NB4 (cell line): ENCODE measurements around the gene SYTL3.

ENCODE experiments used
- DNase-seq: peaks from one replicate; pipeline ENCODE4 v3.0.0; 2010; ENCODE audit warnings: low read depth
- H3K4me3 ChIP-seq: one replicate; pipeline ENCODE4 v1.5.1; 2011; ENCODE audit warnings: mild to moderate bottlenecking, low read depth, low read length, moderate library complexity
- MAX ChIP-seq: IDR thresholded peaks from 2 replicates; pipeline ENCODE4 v1.6.1; 2011; ENCODE audit warnings: low read depth, low read length
- MYC ChIP-seq: IDR thresholded peaks from 2 replicates; pipeline ENCODE4 v1.6.1; 2011; ENCODE audit warnings: low read depth, low read length
- POLR2A ChIP-seq: IDR thresholded peaks from 2 replicates; pipeline ENCODE4 v1.6.1; 2011; ENCODE audit warnings: mild to moderate bottlenecking; ENCODE audit not compliant: insufficient read length; ENCODE audit errors: extremely low read depth
- TF ChIP-seq, protein P1 (sequence below): IDR thresholded peaks from one replicate; pipeline ENCODE4 v1.5.1; 2012; ENCODE audit warnings: low read depth, low read length

The SYTL3 gene

GRCh38 chr6:158633127-158633526 is 16.7 kb upstream of the SYTL3 start:
- H3K4me3 ChIP-seq, result no peak overlapping the region
- TF ChIP-seq, protein P1, sequence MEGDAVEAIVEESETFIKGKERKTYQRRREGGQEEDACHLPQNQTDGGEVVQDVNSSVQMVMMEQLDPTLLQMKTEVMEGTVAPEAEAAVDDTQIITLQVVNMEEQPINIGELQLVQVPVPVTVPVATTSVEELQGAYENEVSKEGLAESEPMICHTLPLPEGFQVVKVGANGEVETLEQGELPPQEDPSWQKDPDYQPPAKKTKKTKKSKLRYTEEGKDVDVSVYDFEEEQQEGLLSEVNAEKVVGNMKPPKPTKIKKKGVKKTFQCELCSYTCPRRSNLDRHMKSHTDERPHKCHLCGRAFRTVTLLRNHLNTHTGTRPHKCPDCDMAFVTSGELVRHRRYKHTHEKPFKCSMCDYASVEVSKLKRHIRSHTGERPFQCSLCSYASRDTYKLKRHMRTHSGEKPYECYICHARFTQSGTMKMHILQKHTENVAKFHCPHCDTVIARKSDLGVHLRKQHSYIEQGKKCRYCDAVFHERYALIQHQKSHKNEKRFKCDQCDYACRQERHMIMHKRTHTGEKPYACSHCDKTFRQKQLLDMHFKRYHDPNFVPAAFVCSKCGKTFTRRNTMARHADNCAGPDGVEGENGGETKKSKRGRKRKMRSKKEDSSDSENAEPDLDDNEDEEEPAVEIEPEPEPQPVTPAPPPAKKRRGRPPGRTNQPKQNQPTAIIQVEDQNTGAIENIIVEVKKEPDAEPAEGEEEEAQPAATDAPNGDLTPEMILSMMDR, result no peak
- TF ChIP-seq MYC, result no peak
- no peak for TF ChIP-seq MAX
- TF ChIP-seq POLR2A, result no peak
- DNase-seq, result no peak

DNA sequence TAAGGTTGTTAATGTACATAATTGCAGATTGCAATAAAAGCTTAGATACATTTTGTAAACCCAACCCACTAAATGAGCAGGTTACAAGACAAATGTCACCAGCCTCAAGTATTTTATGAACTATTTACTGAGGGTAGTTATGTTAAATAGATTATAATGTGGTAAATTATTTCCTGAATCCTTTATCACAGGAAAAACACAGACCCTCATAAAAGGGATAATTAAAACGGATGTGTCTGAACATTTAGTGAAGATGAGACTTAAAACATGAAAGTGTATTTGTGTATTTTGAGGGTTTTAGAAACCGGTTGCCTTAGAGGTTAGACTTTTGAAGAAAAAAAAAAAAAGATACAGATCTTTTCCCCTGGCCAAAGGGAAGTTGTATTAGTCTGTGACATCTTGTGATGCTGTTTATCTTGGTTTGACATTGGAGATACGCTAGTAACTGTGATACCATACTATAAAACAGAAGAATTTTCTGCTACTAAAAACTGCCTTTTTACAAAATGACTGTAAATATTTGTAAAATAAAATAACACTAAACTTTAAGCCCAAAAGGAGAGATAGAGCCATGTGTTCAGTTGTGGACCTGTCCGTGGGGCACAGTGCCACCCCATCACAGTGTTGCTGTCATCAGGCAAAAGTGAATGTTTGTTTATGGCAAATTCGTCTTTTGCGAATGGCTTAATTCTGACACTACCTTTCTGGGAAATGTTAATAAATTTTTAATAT is 15.0 kb upstream of the SYTL3 start:
- DNase-seq, result no peak
- no peak overlapping the region for H3K4me3 ChIP-seq
- TF ChIP-seq, protein P1, result no peak
- TF ChIP-seq POLR2A, result no peak
- no peak for TF ChIP-seq MYC
- no peak for TF ChIP-seq MAX

DNA sequence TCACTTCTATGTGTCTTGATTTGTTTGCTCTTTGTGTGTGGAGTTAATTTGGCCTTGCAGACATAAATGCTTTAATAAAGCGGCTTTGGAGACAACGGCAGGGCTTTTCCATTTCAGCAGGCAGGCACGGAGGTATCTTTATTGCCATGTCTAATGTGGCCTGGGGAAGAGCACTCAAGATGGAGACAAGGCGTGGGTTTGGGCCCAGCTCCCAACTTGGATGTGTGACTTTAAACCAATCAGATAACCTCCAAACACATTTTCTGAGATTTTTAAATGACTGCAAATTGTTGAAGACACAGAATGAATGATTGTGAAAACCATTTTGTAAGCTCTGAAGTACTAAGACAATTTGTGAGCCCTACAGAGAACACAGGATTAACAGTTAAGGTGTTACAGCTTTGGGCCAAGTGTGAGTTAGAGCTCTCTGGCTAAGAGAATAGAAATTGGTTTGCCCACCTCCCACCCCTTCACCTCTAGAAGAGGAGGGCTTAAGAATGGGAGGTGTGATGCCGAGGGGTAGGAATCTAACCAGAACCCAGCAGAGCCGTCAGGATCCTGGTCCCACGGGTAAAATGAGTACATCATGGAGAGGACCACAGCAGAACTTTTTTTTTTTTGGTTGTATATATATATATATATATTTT is 14.3 kb upstream of the SYTL3 start:
- no peak overlapping the region for H3K4me3 ChIP-seq
- DNase-seq, result no peak
- TF ChIP-seq MYC (no peak), POLR2A (no peak), MAX (no peak)
- TF ChIP-seq, protein P1, result no peak

DNA sequence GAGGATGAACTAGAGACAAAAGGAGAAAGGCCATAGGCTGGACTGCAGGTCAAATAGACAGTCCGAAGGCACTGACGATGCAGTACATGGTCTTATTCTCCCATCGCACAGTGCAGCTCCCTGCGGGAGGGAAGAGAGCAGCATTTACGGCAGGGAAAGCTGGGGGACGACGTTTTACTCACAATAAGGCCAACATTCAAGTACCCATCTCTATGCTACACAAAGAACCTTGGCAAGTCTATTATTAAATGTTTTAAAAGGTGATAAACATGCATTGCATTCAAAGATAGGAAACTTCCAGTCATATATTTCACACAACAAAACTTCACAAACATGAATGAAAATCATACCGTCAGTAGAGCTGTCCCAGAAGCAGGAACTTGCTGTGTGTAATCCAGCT is 13.1 kb upstream of the SYTL3 start:
- no peak overlapping the region for H3K4me3 ChIP-seq
- DNase-seq, result no peak
- TF ChIP-seq POLR2A, result no peak
- TF ChIP-seq MYC, result no peak

- TF ChIP-seq MAX, result no peak
- no peak for TF ChIP-seq MYC
- TF ChIP-seq, protein P1, result no peak
- TF ChIP-seq POLR2A, result no peak
- DNase-seq, result no peak
- no peak overlapping the region for H3K4me3 ChIP-seq
Measured at GRCh38 chr6:158638324-158638854, 11.5 kb upstream of the SYTL3 start.

DNA sequence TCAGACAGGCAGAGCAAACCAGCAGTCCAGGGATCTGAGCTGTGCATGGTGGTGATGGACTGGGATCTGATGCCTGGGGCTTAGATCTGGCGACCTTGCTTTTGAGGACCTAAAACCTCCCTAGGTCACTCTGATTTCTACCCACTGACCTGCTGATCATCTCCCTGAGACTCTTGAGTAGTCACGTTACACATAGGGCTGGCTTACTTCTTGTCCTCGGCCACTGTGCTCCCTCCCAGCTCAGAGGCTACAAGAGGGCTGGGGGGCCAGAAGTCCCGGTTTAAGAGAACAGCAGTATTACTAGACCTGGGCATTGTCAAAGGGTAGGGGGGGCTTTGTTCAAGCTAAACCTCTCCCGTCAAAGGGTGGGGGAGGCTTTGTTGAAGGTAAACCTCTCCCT is 10.8 kb upstream of the SYTL3 start:
- no peak for DNase-seq
- no peak overlapping the region for H3K4me3 ChIP-seq
- TF ChIP-seq, protein P1, result no peak
- TF ChIP-seq MYC, result no peak
- no peak for TF ChIP-seq POLR2A
